G401 (cell line): ENCODE results near the gene GAS2L2. TPM values are rescaled to one million over a fixed set of nuclear protein-coding genes. Genes with fewer than 3 reads are reported as not detected.
"Not testable (repeated sequence)": the region's sequence is repeated elsewhere in the genome, so short reads cannot be mapped to it uniquely, and the experiment has no call there.

Experiments used
- DNase-seq: peaks from one replicate; pipeline ENCODE4 v3.0.0-alpha.2; 2015; ENCODE audit warnings: low spot score
- in situ Hi-C: cut with HindIII; loops from 2 replicates; pipeline ENCODE4 v1.10.0; 2016; ENCODE audit warnings: low sequenced_read_pairs, mixed read lengths
- total RNA-seq: library from RNA; depleted of rRNA; stranded (reverse); fragments of >200 nt; shearing (Covaris generic); gene quantifications from 2 replicates; pipeline ENCODE4 v1.2.3, GENCODE V29; 2014

The GAS2L2 gene
- total RNA-seq, 1 experiment from 2014 or later: not detected

DNA sequence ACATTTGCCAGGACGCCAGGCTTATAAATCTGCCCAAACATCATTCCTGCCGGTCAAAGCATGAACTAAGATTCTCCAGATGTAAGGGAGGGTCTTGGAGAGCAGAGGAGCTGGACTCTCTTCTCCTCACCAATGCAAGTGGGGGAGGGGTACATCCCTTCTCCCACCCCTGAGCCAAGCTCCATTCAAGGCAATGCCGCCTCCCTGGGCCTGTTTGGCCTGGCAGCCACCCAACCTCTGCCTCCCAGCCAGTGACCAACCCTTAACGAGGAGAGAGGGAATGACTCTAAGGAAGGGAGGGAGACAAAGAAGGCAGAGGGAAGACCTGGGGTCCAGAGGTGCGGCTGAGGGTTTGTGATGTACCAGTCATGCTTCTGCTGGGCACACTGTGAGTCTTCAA lies 21.5 kb upstream of the GAS2L2 start:
- DNase-seq: no peak
- in situ Hi-C loops: no loop called here

GRCh38 chr17:35773679-35774425 lies 20.8 kb upstream of the GAS2L2 start:
- in situ Hi-C loops: no loop called here
- DNase-seq: no peak

DNA sequence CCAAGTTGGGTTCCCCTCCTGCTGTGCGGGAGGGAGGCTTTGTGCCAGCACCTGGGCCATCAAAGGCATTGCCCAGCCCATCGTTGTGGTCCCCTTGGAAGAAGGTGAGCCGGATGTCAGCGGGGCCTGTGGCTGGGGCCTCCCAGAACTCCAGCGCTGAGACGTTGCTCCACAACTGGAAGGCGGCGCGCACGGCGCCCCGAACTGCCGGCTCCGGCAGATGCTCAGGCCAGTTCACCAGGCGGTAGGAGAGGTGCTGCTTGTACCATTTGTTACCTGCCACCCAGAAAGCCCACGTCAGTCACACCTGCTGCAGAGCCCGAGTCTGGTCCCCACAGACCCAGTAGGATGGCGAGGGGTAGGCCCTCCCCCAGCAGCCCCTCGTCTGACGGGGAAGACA lies 20.1 kb upstream of the GAS2L2 start:
- DNase-seq: no peak
- in situ Hi-C loops: no loop called here

GRCh38 chr17:35769895-35770486 lies 17.0 kb upstream of the GAS2L2 start:
- in situ Hi-C loops: no loop called here
- no peak for DNase-seq

GRCh38 chr17:35768797-35769196 lies 15.8 kb upstream of the GAS2L2 start:
- no peak for DNase-seq
- in situ Hi-C loops: no loop called here

DNA sequence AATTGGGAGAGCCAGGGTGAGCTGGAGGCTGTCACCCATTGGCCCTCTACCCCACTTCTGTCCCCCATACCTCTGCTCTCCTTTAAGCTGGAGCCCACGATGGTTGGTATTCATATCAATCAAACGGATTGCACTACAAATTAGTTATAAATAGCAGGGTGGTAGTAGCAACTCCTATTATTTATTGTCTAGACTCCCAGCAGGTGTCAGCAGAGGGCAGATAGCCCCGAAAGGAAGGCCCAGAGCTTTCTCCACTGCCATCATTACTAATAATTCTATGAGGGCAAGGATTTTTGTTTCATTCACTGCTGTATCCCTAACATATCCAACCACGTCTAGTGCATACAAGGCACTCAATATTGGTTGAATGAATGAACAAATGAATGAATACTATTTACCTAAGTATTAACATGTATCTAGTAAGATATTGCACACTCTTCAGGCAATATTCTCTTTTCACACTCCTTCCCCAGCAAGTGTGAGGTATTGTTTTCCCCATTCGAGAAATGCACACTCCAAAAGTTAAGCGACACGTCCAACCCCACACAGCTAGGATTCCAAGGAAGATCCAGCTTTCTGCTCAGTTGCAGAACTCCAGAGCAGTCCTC lies 14.0 kb upstream of the GAS2L2 start:
- peak; percentile 46 for DNase-seq
- in situ Hi-C loops: no loop called here

DNA sequence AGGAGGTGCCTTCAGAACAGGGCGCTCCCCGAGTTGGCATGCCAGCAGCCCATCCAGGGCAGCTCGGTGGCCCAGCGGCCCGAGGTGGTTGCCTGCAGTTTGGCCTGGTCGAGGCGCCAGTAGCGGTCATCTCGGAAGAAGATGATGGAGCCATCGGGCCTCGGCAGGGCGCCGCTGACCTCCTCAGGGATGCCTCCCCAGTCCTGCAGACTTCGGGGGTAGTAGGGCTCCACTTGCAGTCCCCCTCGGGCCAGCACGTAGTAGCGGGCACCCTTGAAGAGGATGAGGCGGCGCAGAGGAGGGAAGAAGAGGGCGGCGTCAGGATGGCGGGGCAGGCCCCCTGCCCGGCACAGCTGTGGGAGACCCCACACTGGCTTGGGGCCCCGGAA lies 13.4 kb upstream of the GAS2L2 start:
- DNase-seq: no peak
- in situ Hi-C loops: no loop called here

DNA sequence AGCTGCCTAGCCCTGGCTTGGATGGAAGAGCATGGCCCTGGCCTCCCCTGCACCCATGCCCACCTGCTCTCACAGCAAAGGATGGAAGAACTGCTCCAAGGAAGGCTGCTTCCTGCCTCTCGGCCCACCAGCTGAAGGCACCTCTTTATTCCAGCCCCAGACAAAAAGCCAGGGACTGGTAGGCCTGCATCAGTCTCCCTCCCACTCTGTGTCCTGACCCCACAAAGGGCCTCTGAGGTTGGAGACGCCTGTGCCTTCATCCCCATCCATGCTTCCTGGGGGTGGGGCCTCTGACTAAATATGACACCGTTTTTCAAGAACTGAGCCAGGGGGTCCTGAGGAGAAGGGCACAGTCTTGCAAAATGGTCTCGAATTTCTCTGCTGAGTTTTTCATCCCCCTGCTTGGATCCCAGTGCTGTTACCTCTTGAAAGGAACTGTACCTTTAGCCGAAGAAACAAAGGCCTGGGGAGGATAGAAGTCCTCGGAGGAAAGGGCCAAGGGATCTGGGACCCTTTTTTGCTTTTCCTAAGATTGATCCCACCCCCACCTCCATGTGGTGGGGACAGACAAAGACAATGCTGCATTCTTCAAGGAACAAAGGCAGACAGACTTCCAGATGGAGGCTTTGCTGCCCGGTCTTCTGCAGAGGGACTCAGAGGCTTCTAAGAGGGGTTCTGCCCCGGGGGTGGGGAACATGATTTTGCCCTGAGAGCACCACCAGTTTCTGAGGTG lies 12.9 kb upstream of the GAS2L2 start:
- in situ Hi-C loops: no loop called here
- no peak for DNase-seq

- in situ Hi-C loops: no loop called here
- DNase-seq: peak; percentile 14
Observed at GRCh38 chr17:35765086-35765710, 12.2 kb upstream of the GAS2L2 start.

DNA sequence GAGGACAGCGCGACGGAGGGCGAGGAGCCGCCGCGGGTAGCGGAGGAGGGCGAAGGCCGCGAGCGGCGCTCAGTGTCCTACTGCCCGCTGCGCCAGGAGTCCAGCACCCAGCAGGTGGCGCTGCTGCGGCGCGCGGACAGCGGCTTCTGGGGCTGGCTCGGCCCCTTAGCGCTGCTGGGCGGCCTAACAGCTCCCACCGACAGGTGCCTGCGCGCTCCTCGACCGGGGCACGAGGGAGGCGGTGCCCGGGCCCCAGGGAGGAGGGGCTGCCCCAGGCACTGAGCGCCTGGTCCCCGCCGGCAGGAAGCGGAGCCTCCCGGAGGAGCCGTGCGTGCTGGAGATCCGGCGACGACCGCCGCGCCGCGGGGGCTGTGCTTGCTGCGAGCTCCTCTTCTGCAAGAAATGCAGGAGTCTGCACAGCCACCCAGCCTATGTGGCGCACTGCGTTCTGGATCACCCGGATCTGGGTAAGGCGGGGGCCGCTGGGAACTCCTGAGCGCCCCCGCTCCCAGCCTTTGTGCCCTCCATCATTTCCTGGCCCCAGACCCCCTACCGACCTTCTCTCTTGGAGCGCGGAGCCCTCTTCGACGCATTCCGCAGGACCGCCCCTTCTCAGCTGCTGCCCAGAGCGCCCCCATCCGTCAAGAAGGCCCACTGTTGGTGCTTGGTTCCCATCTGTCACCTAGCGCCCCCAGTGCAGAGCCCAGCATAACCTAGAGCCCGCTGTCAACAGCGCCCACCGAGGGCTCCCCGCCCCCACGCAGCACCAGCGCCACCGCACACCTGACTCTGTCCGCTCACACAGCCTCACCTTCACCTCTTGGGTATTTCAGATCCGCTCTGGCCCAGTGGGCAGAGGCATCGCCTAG lies 11.3 kb upstream of the GAS2L2 start:
- DNase-seq: peak; percentile 82
- in situ Hi-C loops: no loop called here

- in situ Hi-C loops: no loop called here
- DNase-seq: no peak
Observed at GRCh38 chr17:35763767-35764122, 10.7 kb upstream of the GAS2L2 start.

DNA sequence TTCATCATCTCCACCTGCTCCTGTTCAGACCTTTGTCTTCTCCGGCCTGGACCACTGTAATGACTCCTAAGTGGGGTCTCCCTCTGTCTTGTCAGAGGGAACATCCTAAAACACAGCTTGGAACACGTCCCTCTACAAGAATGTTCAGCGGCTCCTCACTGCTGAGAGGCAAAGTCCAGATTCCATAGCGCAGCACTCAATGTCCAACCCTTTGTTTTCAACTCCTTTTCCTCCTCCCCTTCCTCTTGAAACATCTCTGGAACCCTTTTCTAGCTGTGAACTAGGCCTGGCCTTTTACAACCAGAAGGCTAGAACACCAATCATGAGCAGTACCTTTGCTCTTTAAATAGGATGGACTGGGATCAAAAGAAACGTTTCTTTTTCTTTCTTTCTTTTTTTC lies 8.6 kb upstream of the GAS2L2 start:
- no peak for DNase-seq
- in situ Hi-C loops: no loop called here

GRCh38 chr17:35760587-35760986 lies 7.5 kb upstream of the GAS2L2 start, which contains the start of gene C17orf50:
TSS of gene C17orf50 (plus strand) at chr17:35760887. CDS start at chr17:35760942, 55 bp downstream.
- no peak for DNase-seq
- in situ Hi-C loops: no loop called here

- in situ Hi-C loops: no loop called here
- no peak for DNase-seq
Observed at GRCh38 chr17:35757243-35757642, 4.2 kb upstream of the GAS2L2 start.

- in situ Hi-C loops: no loop called here
- no peak for DNase-seq
Observed at GRCh38 chr17:35752471-35752870, 568 bp downstream of the GAS2L2 start.

GRCh38 chr17:35751541-35751940 lies 1.5 kb downstream of the GAS2L2 start:
- in situ Hi-C loops: not testable (repeated sequence)

DNA sequence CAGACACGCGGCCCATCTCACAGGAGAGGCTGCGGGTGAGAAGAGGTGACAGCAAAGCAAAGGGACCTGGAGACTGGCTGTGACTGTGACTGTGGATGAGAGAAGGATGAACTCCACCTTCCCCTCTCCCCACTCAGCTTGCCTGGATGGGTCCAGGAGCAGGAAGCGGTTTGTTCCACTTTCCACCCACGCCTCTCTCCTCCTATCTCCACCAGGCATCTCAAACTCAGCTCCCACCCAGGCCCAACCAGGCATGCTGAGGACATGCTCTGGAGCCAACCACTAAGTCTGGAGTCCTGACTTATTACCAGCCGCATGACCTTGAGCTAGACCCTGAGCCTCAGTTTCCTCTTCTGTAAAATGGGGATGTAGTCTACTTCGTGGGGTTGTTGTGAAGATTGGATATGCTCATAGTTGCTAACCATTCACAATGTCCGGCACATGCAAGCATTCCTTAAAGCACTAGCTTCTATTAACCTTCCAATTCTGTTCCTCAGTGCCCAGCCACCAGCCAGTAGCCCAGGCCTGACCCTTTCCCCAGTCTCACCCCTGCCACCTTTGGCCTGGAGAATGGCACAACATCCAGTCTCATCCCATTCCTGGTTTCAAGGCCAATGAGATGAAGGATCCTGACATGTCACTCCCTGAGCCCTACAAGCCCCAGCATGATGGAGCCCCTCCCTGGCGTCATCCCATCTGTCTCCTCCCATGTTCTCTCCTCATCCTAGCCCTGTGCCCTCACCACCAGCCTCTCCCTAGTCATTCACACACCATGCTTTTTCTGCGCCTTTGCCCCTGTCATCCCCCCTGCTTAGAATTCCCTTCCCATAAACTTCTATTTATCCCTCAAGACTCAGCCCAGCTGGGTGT lies 2.3 kb downstream of the GAS2L2 start:
- in situ Hi-C loops: no loop called here

More at GRCh38 chr17:35751541-35751940, 1.5 kb downstream of the GAS2L2 start:
- not testable (repeated sequence) for DNase-seq

More for the DNA sequence above, 2.3 kb downstream of the GAS2L2 start:
- DNase-seq: no peak
